VCaP (cell line): ENCODE results near the gene UQCRQ.

Experiments used
- H3K27ac ChIP-seq: fragments of 450-650 bp; 2 replicates; pipeline ENCODE4 v1.5.1; 2017
- TF ChIP-seq, protein P1 (sequence below): fragments of 450-650 bp; conservative IDR thresholded peaks from 2 replicates; pipeline ENCODE4 v1.5.1; 2017; ENCODE audit warnings: mild to moderate bottlenecking, moderate library complexity

The UQCRQ gene

GRCh38 chr5:132859889-132860437 is 6.5 kb upstream of the UQCRQ start:
- no peak overlapping the region for H3K27ac ChIP-seq
- TF ChIP-seq, protein P1, sequence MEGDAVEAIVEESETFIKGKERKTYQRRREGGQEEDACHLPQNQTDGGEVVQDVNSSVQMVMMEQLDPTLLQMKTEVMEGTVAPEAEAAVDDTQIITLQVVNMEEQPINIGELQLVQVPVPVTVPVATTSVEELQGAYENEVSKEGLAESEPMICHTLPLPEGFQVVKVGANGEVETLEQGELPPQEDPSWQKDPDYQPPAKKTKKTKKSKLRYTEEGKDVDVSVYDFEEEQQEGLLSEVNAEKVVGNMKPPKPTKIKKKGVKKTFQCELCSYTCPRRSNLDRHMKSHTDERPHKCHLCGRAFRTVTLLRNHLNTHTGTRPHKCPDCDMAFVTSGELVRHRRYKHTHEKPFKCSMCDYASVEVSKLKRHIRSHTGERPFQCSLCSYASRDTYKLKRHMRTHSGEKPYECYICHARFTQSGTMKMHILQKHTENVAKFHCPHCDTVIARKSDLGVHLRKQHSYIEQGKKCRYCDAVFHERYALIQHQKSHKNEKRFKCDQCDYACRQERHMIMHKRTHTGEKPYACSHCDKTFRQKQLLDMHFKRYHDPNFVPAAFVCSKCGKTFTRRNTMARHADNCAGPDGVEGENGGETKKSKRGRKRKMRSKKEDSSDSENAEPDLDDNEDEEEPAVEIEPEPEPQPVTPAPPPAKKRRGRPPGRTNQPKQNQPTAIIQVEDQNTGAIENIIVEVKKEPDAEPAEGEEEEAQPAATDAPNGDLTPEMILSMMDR, result no peak

DNA sequence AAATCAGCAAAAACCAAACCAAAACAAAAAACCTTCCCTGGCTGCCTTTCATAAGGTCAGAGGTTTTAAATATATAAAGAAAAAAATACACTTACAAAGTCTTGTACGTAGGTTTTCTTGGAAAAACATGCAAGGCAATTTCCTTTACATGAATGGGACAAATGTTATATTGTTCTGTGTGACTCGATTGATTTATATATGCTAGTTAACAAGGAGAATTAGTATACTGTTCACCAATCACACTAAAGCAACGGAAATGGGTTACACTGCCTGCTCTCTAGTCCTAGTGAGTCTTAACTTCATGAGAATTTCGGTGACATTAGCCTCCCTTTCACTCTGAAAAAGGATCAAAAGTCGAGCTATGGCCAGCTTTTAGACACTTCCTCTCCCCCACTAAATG is 5.7 kb upstream of the UQCRQ start:
- TF ChIP-seq, protein P1, result no peak
- no peak overlapping the region for H3K27ac ChIP-seq

DNA sequence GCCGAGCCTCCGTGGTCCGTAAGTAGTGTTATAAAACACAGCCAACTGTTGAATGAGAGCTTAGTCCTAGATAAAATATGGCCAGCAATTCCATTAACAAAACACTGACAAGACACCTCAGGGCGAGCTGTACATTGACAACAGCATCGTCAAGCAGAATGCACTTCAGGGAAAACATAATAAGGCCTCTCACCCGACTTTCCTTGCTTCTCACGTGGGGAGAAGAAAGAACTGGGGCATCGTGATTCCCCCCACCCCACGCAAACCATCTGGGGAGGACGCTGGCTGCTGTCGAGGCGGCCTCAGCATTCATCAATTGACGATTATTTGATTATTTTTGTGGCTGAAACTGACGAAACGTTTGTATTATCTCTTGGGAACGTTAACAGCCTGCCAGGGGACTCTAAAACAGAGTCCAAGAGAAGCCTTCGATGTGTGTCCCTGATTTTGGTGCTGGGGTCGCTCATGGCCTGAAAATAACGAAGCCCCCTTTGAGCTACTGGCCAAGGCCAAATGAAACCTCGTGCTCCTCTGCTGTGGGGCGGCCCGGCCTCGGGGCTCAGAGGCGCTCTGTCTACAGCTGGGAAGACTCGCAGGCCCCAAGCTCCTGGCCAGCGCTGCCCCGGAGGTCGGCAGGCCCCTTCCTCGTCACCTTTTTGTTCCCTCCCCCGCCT is 637 bp upstream of the UQCRQ start:
- TF ChIP-seq, protein P1, result no peak
- peak overlapping the region; percentile 85 for H3K27ac ChIP-seq

GRCh38 chr5:132867046-132867451 is 607 bp downstream of the UQCRQ start:
- TF ChIP-seq, protein P1, result no peak

GRCh38 chr5:132868754-132869153 is 2.3 kb downstream of the UQCRQ start:
- peak overlapping the region; percentile 2; the same call in 1 of the 2 replicates for H3K27ac ChIP-seq
- TF ChIP-seq, protein P1, result no peak

More at GRCh38 chr5:132867046-132867451, 607 bp downstream of the UQCRQ start:
- H3K27ac ChIP-seq, result peak overlapping the region; percentile 85

DNA sequence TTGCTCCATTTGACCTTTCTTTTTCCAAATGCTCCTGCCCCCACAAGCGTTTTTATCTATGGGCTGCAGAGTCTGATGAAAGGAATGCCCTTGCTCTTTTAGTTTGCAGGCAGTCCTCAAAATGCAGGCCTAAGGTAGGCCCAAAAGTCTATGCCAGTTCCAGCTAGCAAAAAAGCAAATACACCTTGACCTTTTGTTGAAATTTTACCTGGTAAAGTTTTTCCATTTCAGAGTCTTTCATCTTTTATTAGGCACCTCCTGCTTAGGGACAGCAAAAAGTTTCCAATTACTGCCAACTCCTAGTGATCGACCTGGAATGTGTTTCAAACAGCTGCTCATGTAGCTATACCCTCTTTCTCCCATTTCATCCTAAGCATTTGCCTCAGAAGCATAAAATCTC is 4.4 kb downstream of the UQCRQ start:
- H3K27ac ChIP-seq, result no peak overlapping the region
- TF ChIP-seq, protein P1, result no peak

- TF ChIP-seq, protein P1, result no peak
- H3K27ac ChIP-seq, result no peak overlapping the region
Measured at GRCh38 chr5:132871459-132872284, 5.2 kb downstream of the UQCRQ start.
